ENCODE data around the gene KCNJ11. TPM values are rescaled to one million over a fixed set of nuclear protein-coding genes. Genes with fewer than 3 reads are reported as not detected.

KCNJ11 gene
- total and polyA plus RNA-seq, 2 of the 13 experiments (the other 11 are each of a cell fraction or from before 2014, with no cell fraction given), result 0.38 to 1.6 TPM

- TF ChIP-seq SMC3 (IDR thresholded peaks at IDR 0.05; ENCODE audit: low read length) (no peak), ZBTB44 (CRISPR knock-in tag; IDR thresholded peaks at IDR 0.05) (no peak), RFXANK (CRISPR knock-in tag; IDR thresholded peaks at IDR 0.05) (no peak), ZNF891 (CRISPR knock-in tag; IDR thresholded peaks at IDR 0.05) (no peak), NRL (CRISPR knock-in tag; IDR thresholded peaks at IDR 0.05; ENCODE audit: borderline replicate concordance) (no peak), ZNF101 (CRISPR knock-in tag; IDR thresholded peaks at IDR 0.05; ENCODE audit: borderline replicate concordance, low read depth) (no peak), PHB2 (IDR thresholded peaks at IDR 0.05; ENCODE audit: partially characterized antibody) (no peak), ZNF564 (CRISPR knock-in tag; IDR thresholded peaks at IDR 0.05) (no peak), ADNP (CRISPR knock-in tag; IDR thresholded peaks at IDR 0.05) (no peak), RARG (CRISPR knock-in tag; IDR thresholded peaks at IDR 0.05; ENCODE audit: low read depth) (no peak)
Observed at GRCh38 chr11:17383461-17383860, 5.0 kb downstream of the KCNJ11 start (continued).

GRCh38 chr11:17382046-17382728 lies 6.3 kb downstream of the KCNJ11 start:
- no TSS peak for BruUV-seq (replicated peaks)
- ChIA-PET CTCF (ENCODE audit: low intra/inter-chr PET ratio, low total read pairs) (no interaction called here), POLR2A (no interaction called here)
- H3K4me3 ChIP-seq (replicated peaks in 1 of 3; ENCODE audit: insufficient read depth in 1 of 3, low read depth in 2 of 3, low read length in 3 of 3), result no peak overlapping the region
- FAIRE-seq, result no peak
- no peaks in the 10 kb centered on the region for H4K20me1 ChIP-seq (ENCODE audit: insufficient read depth, low read length)
- ATAC-seq, result no peak
- no peak overlapping the region for H2AFZ ChIP-seq (ENCODE audit: low read length)
- no peaks in the 10 kb centered on the region for H3K79me2 ChIP-seq (ENCODE audit: insufficient read depth, low read length)
- no peaks in the 10 kb centered on the region for H3K4me1 ChIP-seq (ENCODE audit: insufficient read depth, low read length)
- H3K27me3 ChIP-seq (ENCODE audit: control insufficient read depth in 1 of 2, insufficient read depth in 2 of 2, low read length in 2 of 2), result no peaks in the 10 kb centered on the region
- no peak for TF ChIP-seq ARID5B (CRISPR knock-in tag; IDR thresholded peaks at IDR 0.05)
- peak in 1 of 2 experiments; percentile 45; a peak in 1 of 4 replicates for TF ChIP-seq POLR2A (IDR thresholded peaks at IDR 0.05; ENCODE audit: insufficient read depth in 1 of 2, low read depth in 2 of 2, low read length in 2 of 2)
- in situ Hi-C loops (cut with HindIII; ENCODE audit: extremely low pct_ligation_motif_present, low pct_unique_long_range_greater_than_20kb), result loop anchor here (5.0 kb wide), 2 partner anchors 90 to 125 kb away; no protein-coding TSS in a partner anchor
- 88% methylated on average over 8 of the region's 8 CpGs for WGBS (ENCODE audit: low lambda C conversion rate)
- no peaks in the 10 kb centered on the region for H3K9me3 ChIP-seq (ENCODE audit: low read length)
- no peak for DNase-seq (ENCODE audit: low spot score)
- intact Hi-C loops (cut with micrococcal nuclease; ENCODE audit: unreplicated experiment), result no loop called here
- H3K4me2 ChIP-seq (ENCODE audit: low read depth, low read length), result no peak overlapping the region
- peaks cover 10 to 29% of the 10 kb centered on the region in 2 experiments; a peak in 4 of 5 replicates for H3K36me3 ChIP-seq (replicated peaks in 1 of 2; ENCODE audit: control insufficient read depth in 1 of 2, insufficient read depth in 2 of 2, low read length in 2 of 2)
- H3K9ac ChIP-seq (ENCODE audit: insufficient read depth, low read depth, low read length), result no peak overlapping the region
- H3K27ac ChIP-seq (ENCODE audit: extremely low read length, insufficient read depth, low read length), result no peak overlapping the region
